SK-N-SH (cell line): Measurements from ENCODE around the gene PRLR.

Experiments
- ELF1 ChIP-seq: IDR thresholded peaks from 2 replicates; pipeline ENCODE4 v1.4.0; 2012
- IRF3 ChIP-seq: fragments of 150-350 bp; IDR thresholded peaks from 2 replicates; pipeline ENCODE4 v1.6.1; 2016; ENCODE audit warnings: mild to moderate bottlenecking, low read depth, low read length
- RAD21 ChIP-seq: IDR thresholded peaks from 2 replicates; pipeline ENCODE4 v1.6.1; 2012; ENCODE audit warnings: mild to moderate bottlenecking, low read length
- SIN3A ChIP-seq: IDR thresholded peaks from 2 replicates; pipeline ENCODE4 v1.6.1; 2012; ENCODE audit warnings: low read depth, mild to moderate bottlenecking, low read length, moderate library complexity, borderline replicate concordance
- TF ChIP-seq, protein P1 (sequence below): fragments of 200-600 bp; sonication (generic); IDR thresholded peaks from 2 replicates; pipeline ENCODE4 v1.6.1; 2017; ENCODE audit warnings: antibody characterized with exemption, mild to moderate bottlenecking, moderate library complexity

- TF ChIP-seq, protein P1, sequence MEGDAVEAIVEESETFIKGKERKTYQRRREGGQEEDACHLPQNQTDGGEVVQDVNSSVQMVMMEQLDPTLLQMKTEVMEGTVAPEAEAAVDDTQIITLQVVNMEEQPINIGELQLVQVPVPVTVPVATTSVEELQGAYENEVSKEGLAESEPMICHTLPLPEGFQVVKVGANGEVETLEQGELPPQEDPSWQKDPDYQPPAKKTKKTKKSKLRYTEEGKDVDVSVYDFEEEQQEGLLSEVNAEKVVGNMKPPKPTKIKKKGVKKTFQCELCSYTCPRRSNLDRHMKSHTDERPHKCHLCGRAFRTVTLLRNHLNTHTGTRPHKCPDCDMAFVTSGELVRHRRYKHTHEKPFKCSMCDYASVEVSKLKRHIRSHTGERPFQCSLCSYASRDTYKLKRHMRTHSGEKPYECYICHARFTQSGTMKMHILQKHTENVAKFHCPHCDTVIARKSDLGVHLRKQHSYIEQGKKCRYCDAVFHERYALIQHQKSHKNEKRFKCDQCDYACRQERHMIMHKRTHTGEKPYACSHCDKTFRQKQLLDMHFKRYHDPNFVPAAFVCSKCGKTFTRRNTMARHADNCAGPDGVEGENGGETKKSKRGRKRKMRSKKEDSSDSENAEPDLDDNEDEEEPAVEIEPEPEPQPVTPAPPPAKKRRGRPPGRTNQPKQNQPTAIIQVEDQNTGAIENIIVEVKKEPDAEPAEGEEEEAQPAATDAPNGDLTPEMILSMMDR, result no peak
- TF ChIP-seq IRF3, result no peak
- TF ChIP-seq RAD21, result no peak
- TF ChIP-seq ELF1, result no peak
- no peak for TF ChIP-seq SIN3A
Observed at GRCh38 chr5:35127006-35127405, 103.3 kb downstream of the PRLR start.
